Globus pallidus (tissue), 1 donor: ENCODE results near the gene NRXN3.
A peak's percentile ranks its signal among the peaks of the same experiment; 100 is the strongest.

Experiments
- DNase-seq: peaks from one replicate; pipeline ENCODE4 v3.0.0-alpha.2; 2015; ENCODE audit warnings: low spot score

The NRXN3 gene

DNA sequence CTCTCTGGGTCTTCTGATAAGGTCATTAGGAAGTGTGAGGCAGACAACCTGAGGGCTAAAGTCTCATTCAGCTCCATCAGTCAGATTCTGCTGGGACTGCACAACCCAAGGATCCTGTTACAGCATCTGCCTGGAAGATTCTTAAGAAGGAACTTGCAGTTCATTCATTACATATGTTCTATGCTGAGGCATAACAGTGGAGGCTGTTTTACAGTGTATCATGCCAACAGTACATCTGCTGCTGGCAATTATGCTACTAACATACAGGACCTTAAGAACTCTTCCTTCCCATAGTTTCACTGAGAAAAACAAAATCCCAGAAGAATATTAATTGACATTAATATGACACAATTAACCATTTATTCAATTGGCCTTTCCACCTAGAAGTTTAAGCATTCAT, 1072.5 kb downstream of the NRXN3 start:
- DNase-seq = no peak

DNA sequence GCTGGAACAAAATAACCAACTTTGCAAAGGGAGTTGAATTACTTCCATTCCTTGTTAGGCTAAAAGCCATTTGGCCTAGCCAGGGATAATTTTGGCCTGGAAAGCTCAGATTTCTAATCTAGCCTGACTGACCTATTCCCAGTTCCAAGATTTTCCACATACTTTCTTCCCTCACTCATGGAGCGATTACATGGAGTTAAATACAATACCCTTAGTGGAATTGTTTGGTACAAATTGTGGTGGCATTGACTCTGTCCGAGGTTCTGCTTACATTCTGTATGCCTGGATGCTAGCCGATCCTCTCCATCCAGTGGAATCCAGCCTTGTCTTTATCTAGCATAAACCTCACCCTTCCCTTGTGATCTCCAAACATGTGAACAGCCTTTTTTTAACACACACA, 1076.0 kb downstream of the NRXN3 start:
- DNase-seq = no peak

DNA sequence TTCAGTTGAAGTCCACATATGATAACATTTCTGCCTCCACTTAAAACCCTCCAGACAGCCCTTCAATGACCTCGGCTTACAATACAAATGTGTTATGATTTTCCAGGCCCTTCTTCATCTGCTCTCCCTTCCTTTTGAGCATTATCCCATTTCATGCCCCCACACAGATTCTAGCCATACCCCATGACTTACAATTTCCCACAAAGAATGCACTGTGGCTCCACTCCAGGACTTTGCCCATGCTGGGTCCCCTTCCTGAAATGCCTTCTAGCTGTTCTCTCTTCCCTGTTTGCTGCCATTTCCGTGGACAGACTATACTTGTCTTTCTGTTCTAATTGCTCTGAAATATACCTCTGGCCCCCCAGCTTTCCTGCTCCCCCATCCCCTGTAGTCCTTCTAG, 1078.0 kb downstream of the NRXN3 start:
- no peak for DNase-seq

DNA sequence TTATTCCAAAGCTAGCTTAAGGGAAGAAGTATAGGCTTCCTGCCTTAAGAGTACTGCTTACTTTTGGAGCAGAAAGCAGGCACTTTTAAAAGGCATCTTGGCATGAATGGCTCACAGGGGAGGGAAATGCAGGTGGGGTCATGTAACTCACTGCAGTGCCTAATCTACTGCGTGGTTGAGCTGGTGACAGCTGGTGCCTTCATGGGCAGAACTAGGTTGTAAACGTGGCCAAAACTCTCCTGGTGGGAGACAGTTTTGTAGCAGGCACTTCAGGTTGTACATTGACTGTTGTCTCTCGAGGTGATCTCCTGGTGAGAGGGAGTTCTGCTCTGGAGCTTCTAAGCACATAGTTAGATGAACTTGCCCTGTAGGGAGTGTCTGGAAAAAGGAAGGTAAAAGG, 1078.6 kb downstream of the NRXN3 start:
- no peak for DNase-seq

DNA sequence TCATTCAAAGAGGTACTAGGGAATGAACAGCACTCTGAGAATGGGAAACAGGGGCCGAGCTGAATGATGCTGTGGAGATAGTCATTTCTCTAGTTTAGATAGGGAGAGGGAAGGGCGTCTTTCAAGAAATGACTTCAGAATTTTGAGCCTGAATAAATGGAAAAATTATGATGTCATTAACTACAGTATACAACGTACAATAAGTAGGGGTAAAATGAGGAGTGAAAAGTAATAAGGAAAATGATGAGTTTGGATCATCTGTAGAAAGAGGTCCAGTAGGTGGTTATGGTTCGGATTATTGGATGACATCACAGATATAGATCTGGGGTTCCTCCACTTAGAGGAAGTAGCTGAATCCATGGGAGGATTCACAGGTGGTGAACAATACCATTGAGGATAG, 1081.1 kb downstream of the NRXN3 start:
- DNase-seq = no peak

DNA sequence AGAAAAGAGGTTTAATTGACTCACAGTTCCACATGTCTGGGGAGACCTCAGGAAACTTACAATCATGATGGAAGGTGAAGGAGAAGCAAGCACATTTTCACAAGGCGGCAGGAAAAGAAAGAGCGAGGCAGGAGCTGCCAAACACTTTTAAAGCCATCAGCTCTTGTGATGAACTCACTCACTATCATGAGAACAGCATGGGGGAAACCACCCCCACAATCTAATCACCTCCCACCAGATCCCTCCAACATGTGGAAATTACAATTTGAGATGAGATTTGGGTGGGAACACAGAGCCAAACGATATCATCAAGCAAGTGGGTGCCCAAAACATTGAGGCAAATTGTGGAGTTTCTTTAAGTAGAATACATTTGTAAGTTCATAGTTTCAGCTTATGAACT, 1083.4 kb downstream of the NRXN3 start:
- no peak for DNase-seq

DNA sequence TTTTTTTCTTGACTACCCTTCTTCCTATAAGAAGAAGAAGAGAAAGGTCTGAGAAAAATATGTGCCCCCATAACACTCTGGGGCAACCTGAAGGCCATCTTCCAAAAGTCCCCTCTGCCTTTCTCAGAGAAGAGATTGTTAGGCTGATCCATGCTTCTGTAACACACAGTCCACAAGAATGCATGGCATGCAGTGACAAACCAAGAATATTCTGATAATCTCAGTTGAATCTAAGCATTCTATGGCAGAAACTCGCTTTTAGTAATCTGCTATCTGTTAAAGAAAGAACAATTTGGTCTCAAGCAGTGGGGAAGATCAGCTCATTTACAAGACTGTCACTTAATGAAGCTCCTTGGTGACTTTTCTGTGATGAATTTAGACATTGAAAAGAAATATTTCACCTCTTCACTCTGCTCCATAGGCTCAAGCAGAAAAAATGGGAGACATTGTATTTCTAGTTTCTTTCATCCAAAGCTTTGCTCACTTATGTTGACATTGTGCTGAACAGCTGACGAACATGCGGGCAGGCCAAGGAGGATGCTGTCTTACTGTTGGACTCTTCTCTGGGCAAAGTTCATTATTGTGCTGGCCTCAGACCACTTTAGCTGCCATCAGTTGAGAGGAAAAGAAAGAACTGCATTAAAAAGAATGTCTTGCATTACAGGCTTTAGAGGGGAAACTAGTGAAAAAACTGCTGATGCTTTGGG, 1084.0 kb downstream of the NRXN3 start:
- DNase-seq = no peak

DNA sequence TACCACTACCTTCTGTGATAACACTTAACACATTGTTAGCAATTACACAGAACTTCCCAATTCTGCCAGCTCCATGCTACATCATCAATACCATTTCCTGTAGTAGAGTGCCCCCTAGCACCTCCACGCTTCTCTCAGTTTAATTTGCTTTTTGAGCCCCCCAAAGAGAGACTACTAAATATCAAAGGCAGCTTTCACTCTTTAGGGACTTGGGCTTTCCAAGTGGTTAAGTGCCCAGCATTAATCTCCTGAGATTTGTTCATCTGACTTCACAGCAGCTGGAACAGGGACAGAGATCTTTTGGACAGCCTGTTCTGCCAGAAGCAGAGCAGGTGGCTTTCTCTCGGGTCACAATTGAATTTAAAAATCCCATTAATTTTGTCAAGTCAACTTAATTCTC, 1086.2 kb downstream of the NRXN3 start:
- no peak for DNase-seq

DNA sequence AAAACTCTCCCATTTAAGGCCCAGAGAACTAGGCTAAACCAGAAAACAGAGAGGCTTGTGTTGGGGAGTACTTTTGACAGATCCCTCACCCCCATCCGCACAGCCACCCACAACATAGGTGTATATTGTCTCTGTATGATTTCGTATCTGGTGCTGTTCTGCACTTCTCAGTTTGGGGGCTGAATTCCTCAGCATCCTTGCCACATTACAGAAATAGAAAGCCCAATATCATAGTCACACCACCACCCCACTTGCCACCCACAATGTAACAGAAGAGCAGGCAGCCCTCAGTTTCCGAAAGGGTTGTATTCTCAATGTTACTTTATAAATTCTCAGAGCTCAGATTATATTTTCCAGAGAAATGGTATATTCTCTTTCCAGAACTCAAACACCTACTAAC, 1090.2 kb downstream of the NRXN3 start:
- DNase-seq = no peak

DNA sequence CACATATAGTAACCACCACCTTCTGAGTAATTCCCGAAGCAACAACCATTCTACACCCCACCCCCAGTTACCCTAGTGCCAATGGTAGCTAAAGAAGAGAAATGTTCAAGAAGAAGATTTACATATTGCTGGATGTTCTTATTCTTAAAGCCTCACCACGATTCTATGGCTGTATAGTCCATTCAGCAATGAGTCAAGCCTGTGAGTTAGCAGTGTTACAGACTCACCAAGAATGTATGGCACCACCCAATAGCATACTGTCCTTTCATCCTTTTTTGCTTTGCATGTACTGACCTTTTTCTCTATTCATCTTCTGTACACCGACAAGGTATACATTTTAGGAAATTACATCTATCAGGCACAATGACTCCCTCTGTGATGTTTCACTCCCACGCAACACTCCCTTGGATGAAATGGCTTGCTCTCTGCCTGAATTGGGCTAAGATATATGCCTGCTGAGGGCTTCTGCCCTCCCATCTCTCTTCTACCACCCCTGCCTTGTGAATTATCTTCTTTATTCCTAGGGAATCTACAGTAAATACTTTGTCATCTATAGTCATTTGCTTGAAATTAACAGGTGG, 1095.3 kb downstream of the NRXN3 start:
- no peak for DNase-seq

DNA sequence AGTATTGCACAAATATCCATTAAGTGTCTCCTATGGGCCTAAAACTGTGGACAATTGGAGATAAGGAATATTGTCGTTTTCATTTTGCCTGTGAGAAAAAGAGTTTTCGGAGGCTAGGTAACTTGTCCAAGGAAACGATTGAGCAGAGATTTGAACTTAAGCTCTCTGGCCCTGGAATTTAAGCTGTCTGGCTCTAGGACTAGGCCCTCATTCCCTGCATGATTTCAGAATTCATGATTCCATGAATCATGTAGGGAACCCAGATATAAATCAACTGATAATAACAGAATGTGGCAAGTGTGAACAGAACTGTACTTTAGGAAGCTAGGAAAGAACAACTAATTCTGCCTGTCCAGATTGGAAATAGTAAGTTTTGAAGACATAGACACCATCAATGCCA, 1100.2 kb downstream of the NRXN3 start:
- no peak for DNase-seq

DNA sequence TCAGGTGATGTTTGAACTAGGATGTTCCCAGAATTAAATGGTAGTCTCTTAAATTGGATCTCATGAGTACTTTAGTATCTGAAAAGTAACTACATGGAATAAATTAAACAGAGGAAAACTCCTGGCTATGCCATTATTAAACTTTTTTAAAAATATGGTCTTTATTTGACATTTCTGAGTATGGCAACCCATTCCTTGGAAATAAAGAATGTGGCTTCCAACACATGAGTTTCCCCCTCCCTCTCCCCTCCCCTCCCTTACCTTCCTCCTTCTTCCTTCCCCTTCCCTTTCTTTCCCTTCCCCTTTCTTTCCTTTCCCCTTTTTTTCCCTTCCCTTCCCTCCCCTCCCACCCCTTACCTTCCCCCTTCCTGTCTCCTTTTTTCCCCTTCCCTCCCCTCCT, 1100.9 kb downstream of the NRXN3 start:
- no peak for DNase-seq

DNA sequence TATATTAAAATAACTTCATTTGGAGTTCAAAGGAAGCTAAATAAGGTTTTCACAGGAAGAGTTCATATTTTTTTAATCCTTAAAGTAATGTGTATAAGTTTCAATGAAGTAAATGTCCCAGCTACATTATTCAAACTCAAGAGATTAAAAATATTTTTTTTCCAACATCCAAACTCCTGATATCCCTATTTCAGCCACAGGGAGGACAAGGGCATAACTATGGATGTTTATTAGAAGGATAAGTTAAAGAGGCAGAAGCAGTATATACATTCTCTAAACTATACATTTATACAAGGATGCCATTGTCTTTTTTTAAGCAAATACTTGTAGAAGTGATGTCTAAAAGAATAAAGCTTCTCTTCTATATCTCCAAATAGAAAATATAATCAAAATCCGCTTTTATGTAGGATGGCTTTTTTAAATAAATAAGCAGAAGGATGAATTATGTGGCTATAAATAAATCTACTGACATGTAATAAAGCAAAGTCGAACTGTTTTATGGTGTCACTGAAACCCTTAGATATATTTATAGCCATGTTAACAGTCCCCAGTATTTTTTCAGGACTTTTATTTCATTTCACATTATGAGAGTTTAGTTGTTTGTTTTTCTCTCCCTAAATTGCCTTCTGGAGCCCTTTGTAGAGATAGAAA, 1104.6 kb downstream of the NRXN3 start:
- DNase-seq = no peak

DNA sequence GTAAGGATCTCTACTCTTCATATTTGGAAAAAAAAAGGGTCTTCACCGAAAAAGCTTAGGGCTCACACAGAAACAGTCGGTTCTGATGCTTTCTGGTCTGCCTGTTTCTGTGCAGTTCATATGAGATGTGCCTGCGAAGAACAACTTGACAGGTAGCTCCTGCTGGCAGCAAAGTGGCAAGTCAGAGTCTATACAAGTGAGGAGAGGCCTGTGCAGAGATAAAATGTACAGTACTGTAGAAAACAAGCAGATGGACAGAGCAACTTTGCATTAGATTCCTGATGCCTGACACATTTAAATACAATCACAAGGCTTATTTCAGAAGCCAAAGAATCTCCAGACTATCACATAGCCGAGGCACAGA, 1105.1 kb downstream of the NRXN3 start:
- no peak for DNase-seq

DNA sequence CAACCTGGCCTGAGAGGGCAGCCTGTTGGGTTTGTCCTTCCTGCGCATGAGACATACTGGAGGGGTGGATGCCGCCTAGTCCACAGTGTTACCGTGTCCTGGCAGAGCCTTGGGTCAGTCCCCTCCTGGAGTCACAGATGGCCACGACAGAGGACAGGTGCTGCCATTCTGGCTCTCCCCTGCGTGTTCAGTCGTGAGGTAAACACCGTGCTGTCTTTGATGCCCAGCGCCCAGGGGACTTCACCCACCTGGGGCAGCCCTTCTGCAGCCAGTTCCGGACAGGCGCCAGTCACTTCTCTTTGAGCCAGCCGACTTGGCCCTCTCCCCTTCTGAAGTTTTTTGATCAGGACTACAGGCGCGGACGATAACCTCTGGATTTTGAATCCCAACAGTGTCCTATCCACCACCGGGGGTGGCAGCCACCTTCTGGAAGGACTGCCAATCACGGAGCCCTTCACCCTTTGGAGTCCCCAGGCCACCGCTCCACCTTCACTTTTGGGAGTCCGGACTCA, 1108.2 kb downstream of the NRXN3 start:
- DNase-seq = no peak

DNA sequence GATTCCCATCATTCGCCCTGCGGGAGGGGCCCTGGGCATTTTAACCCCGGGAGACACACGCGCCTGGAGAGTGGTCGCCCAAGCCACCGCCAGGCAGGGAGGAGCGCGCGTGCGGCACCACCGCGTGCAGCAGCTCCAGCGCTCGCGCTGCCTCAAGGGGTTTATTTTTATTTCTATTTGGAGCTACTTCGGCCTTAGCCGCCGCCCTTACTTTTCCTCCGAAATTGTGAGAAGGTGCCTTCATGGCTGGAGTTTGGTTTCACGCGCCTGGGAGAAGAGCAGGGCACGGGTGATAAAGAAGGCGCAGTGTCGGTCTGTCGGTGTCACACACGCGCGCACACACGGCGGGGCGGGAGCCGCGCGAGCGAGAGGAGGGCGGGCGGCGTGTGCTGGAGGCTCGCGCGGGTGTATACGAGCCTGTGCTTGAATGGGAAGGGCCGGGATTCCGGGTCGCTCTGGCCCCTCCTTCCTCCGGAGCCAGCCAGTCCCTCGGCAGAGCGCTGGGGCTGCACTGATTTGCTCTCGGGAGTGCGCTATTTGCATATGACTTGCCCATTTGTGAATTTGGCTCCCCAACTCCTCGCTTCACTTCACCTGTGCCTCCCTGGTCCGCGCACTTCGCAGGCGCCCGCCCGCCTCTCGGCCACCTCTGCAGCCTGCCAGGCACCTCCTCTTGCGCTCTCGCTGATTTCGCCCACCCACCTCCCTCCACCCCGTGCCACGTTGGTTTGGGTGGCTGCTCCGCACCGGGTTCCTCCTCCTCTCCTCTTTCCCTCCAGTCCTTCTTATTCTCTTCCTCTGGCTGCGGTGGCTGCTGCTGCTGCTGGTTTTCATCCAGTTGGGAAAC, 1108.8 kb downstream of the NRXN3 start:
- DNase-seq = peak; percentile 38

DNA sequence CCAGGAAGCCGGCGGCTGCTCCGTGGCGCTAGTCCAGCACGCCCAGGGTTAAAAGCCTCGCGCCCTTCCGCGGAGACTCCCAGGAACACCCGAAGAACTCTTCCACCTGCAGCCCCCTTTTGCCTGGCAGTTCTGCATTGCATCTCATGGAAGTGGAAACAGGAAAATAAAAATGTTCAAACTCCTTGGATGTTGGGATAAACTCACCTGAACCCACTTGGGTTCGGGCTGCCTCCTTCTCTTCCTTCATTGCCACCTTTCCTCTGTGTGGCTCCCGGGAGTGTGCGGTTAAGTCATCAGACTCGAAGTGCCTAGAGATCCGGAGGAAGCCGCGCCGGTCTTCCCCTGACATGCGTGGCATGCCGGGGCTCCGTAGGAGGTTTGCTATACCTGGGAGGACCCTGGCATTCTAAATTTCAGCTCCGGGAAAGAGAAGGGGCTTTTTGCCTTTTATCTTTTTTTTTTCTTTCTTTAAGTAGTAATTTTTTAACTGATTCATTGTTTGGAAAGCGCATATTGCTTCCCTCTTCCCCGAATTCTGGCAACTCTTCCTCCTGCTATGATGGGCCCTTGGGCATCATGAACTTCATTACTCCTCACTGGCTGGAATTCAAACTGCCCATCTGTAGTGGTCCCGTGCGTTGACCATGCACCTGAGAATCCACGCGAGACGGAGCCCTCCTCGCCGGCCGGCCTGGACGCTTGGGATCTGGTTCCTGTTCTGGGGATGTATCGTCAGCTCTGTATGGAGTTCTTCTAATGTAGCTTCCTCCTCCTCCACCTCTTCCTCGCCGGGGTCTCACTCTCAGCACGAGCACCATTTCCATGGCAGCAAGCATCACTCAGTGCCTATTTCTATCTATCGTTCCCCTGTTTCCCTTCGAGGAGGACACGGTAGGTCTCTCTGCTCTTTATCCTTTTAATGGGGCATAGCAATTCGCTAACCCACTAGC, 1109.7 kb downstream of the NRXN3 start:
- no peak for DNase-seq

DNA sequence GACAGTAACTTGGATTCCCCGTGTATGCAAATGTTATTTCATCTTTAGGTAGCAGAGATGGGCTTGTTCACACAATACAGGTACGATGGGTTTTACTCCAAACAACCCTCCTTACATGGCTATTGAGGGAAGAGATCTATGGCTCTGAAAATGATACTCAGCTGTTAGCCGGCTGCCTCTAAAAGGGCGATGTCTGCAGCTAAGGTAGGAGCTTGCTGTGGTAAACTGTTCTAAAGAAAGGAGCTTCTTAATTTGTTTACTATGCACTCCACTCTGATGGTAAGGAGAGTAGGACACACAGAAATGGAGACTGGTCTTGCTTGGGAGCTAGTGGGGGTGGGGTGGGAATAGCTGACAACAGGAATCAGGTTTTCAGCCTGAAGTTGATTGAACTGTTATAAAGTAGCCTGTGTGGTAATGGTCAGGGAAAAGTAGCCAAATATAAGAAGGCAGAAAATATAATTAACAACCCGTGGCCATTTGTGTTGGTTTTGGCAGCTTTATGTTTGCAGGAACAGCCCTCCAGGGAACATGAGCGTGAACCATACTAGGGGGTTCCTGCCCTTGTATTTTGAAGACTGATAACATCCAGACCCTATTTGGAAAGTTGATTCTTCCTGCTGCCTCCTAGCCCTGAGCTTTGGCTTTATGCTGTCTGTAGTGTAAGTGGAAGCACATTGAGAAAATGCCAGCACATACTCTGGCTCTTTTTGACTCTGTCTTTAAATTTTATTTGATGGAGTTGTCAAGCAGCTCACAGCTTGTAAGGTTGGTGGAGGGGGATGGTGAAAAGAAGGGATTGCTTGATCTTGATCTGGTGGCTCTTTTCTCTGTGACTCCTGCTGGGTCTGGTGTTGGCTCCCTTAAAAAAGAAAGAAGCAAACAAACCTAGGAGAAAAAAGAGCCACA, 1111.3 kb downstream of the NRXN3 start:
- DNase-seq = no peak

DNA sequence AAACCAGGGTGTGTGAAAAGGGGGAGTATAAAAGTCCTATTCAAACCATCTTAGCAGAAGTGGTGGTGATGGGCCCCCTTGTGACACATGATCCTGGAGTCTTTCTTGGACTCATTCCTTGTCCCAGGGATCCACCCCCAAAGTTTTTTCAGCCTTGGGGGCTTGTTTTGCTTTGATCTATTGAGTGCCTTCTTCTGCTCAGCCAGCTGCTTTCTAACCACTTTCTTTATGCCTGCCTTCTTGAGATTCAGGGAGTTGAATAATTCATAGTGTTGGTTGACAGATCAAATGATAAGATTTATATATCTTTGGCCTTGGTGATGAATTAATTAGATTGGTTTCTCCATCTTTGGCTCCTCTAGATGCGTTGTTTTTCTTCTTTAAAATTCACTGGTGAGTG, 1114.4 kb downstream of the NRXN3 start:
- DNase-seq = no peak

DNA sequence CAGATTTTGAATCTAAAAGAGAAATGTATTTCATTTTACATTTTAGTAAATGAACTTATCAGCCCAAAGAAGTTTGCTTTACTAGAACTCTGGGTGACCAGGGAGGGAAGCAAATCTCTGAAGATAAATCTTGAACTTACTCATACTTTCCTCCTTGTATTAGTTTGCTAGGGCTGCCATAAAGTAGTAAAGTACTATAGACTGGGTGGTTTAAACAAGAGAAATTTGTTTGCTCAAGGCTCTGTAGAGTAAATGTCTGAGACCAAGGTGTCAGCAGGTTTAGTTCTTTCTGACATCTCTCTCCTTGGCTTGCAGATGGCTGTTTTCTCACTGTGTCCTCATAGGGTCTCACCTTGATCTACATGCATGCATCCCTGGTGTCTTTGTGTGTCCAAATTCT, 1115.1 kb downstream of the NRXN3 start:
- no peak for DNase-seq
